SK-N-SH (cell line): ENCODE results near the gene SHQ1.
A peak's percentile ranks its signal among the peaks of the same experiment; 100 is the strongest.

Experiments
- CHD2 ChIP-seq: fragments of 150-350 bp; IDR thresholded peaks from 2 replicates; pipeline ENCODE4 v1.6.1; 2018; ENCODE audit warnings: low read length; ENCODE audit not compliant: partially characterized antibody
- JUND ChIP-seq: IDR thresholded peaks from 2 replicates; pipeline ENCODE4 v1.4.0; 2012
- NFIC ChIP-seq: IDR thresholded peaks from 2 replicates; pipeline ENCODE4 v1.4.0; 2012; ENCODE audit warnings: borderline replicate concordance
- NRF1 ChIP-seq: IDR thresholded peaks from 2 replicates; pipeline ENCODE4 v1.6.1; 2012; ENCODE audit warnings: low read depth, mild to moderate bottlenecking, low read length
- POLR2AphosphoS5 ChIP-seq: IDR thresholded peaks from 2 replicates; pipeline ENCODE4 v1.6.1; 2012; ENCODE audit warnings: low read depth, low read length
- REST ChIP-seq: IDR thresholded peaks from 2 replicates; pipeline ENCODE4 v1.6.1; 2012; ENCODE audit warnings: mild to moderate bottlenecking, low read depth, low read length, moderate library complexity
- USF1 ChIP-seq: IDR thresholded peaks from 2 replicates; pipeline ENCODE4 v1.4.0; 2012; ENCODE audit warnings: low read depth, borderline replicate concordance
- ZBTB33 ChIP-seq: IDR thresholded peaks from 2 replicates; pipeline ENCODE4 v1.4.0; 2012; ENCODE audit warnings: low read depth, borderline replicate concordance
- TF ChIP-seq, protein P1 (sequence below): fragments of 200-600 bp; sonication (generic); IDR thresholded peaks from 2 replicates; pipeline ENCODE4 v1.6.1; 2017; ENCODE audit warnings: antibody characterized with exemption, mild to moderate bottlenecking, moderate library complexity

DNA sequence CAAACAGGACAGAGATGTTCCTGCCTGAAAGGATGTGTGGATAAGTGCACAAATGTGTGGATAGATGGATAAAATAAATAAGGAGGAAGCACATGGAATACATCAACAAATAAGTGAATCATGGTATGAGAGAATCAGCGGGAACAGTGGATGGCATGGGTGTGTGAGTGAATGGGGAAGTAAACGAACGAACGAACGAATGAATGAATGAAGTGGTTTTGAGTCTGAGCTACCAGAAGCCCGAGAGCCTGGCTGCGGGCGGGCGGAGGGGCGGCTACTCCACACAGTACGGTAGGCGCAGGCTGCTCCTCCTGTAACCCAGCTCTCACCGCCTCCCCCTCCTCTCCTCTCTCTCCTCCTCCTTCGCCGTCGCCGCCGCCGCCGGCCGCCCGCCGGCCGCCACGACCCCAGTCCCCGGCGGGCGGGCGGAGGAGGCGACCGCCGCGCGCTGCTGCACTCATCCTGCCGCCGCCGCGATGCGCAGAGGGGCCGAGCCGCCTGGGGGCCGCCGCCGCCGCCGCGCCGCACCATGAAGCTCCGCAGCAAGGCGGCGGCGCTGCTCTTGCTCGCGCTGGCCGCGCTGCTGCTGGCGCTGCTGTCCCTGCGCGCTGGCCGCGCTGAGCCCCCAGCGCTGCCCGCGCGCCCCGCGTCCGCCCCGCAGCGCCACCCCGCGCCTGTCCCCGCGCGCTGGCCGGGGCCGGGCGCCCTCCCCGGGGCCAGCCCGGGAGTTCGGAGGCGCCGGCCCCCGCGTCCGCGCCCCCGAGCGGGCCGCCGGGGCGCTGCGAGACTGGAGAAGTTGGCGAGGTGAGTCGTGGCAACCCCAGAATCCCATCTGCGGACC, 39.7 kb upstream of the SHQ1 start, which contains the start of gene GXYLT2:
- TF ChIP-seq POLR2AphosphoS5 (no peak), USF1 (no peak), ZBTB33 (no peak), REST (no peak), CHD2 (peak; percentile 9), JUND (no peak), NFIC (no peak), NRF1 (0 out of 2 replicates have a peak, but pooled peaks have one; percentile 23)
- TF ChIP-seq, protein P1, sequence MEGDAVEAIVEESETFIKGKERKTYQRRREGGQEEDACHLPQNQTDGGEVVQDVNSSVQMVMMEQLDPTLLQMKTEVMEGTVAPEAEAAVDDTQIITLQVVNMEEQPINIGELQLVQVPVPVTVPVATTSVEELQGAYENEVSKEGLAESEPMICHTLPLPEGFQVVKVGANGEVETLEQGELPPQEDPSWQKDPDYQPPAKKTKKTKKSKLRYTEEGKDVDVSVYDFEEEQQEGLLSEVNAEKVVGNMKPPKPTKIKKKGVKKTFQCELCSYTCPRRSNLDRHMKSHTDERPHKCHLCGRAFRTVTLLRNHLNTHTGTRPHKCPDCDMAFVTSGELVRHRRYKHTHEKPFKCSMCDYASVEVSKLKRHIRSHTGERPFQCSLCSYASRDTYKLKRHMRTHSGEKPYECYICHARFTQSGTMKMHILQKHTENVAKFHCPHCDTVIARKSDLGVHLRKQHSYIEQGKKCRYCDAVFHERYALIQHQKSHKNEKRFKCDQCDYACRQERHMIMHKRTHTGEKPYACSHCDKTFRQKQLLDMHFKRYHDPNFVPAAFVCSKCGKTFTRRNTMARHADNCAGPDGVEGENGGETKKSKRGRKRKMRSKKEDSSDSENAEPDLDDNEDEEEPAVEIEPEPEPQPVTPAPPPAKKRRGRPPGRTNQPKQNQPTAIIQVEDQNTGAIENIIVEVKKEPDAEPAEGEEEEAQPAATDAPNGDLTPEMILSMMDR: no peak
